H9 (cell line): ENCODE data around the gene AKR1D1. TPM values are rescaled to one million over a fixed set of nuclear protein-coding genes. Genes with fewer than 3 reads are reported as not detected.

ENCODE experiments used
- DNase-seq: peaks from one replicate; pipeline ENCODE4 v3.0.0-alpha.2; 2017
- H2AFZ ChIP-seq: one replicate; pipeline ENCODE4 v1.6.1; 2013; ENCODE audit warnings: mild to moderate bottlenecking, low read length, control low read depth, moderate library complexity
- H2AK5ac ChIP-seq: 2 replicates; pipeline ENCODE4 v1.6.1; 2013; ENCODE audit warnings: low read length, control low read depth, mixed read lengths; ENCODE audit not compliant: insufficient read length
- H2BK120ac ChIP-seq: one replicate; pipeline ENCODE4 v1.6.1; 2013; ENCODE audit warnings: low read depth, mild to moderate bottlenecking, low read length, control low read depth, inconsistent platforms; ENCODE audit not compliant: poor library complexity, severe bottlenecking
- H2BK12ac ChIP-seq: 2 replicates; pipeline ENCODE4 v1.6.1; 2013; ENCODE audit warnings: low read length, control low read depth, mixed read lengths, low read depth; ENCODE audit not compliant: insufficient read length
- H2BK15ac ChIP-seq: 2 replicates; pipeline ENCODE4 v1.6.1; 2013; ENCODE audit warnings: low read depth, low read length, control low read depth
- H2BK20ac ChIP-seq: one replicate; pipeline ENCODE4 v1.6.1; 2013; ENCODE audit warnings: low read depth, mild to moderate bottlenecking, low read length, control low read depth, inconsistent platforms; ENCODE audit not compliant: poor library complexity, severe bottlenecking
- H2BK5ac ChIP-seq: 2 replicates; pipeline ENCODE4 v1.6.1; 2013; ENCODE audit warnings: low read length, control low read depth, mixed read lengths; ENCODE audit not compliant: insufficient read length
- H3K14ac ChIP-seq: 2 replicates; pipeline ENCODE4 v1.6.1; 2013; ENCODE audit warnings: low read length, control low read depth; ENCODE audit not compliant: insufficient read depth
- H3K18ac ChIP-seq: 2 replicates; pipeline ENCODE4 v1.6.1; 2013; ENCODE audit warnings: low read depth, mild to moderate bottlenecking, mixed read lengths, low read length, control low read depth; ENCODE audit not compliant: insufficient read length
- H3K23ac ChIP-seq: 2 replicates; pipeline ENCODE4 v1.6.1; 2013; ENCODE audit warnings: low read length, control low read depth, mixed read lengths, low read depth; ENCODE audit not compliant: insufficient read length
- H3K23me2 ChIP-seq: 2 replicates; pipeline ENCODE4 v1.6.1; 2013; ENCODE audit warnings: low read depth, mild to moderate bottlenecking, mixed read lengths, low read length, control low read depth; ENCODE audit not compliant: insufficient read length, poor library complexity, severe bottlenecking
- H3K27ac ChIP-seq: 2 replicates; pipeline ENCODE4 v1.5.1; 2013; ENCODE audit warnings: low read length, control low read depth, mixed read lengths, low read depth; ENCODE audit not compliant: insufficient read length
- H3K27me3 ChIP-seq: 2 replicates; pipeline ENCODE4 v1.6.1; 2013; ENCODE audit warnings: low read length, control low read depth, inconsistent platforms; ENCODE audit not compliant: insufficient read depth
- H3K4ac ChIP-seq: 2 replicates; pipeline ENCODE4 v1.6.1; 2013; ENCODE audit warnings: low read depth, mild to moderate bottlenecking, control low read depth, inconsistent platforms, low read length, moderate library complexity
- H3K4me1 ChIP-seq: 2 replicates; pipeline ENCODE4 v1.6.1; 2013; ENCODE audit warnings: low read length, control low read depth, inconsistent platforms; ENCODE audit not compliant: insufficient read depth
- H3K4me2 ChIP-seq: 2 replicates; pipeline ENCODE4 v1.6.1; 2013; ENCODE audit warnings: low read length, control low read depth, mixed read lengths; ENCODE audit not compliant: insufficient read length, insufficient read depth
- H3K56ac ChIP-seq: 2 replicates; pipeline ENCODE4 v1.6.1; 2013; ENCODE audit warnings: low read depth, mild to moderate bottlenecking, mixed read lengths, low read length, control low read depth; ENCODE audit not compliant: insufficient read length
- H3K79me1 ChIP-seq: 2 replicates; pipeline ENCODE4 v1.6.1; 2013; ENCODE audit warnings: low read depth, mild to moderate bottlenecking, moderate library complexity, low read length, control low read depth, inconsistent platforms; ENCODE audit not compliant: insufficient read depth, poor library complexity, severe bottlenecking
- H3K79me2 ChIP-seq: 2 replicates; pipeline ENCODE4 v1.6.1; 2013; ENCODE audit warnings: low read length, control low read depth, inconsistent platforms; ENCODE audit not compliant: insufficient read depth
- H3K9ac ChIP-seq: 2 replicates; pipeline ENCODE4 v1.6.1; 2013; ENCODE audit warnings: low read length, control low read depth, mixed read lengths; ENCODE audit not compliant: insufficient read length; ENCODE audit errors: extremely low read depth
- H3K9me3 ChIP-seq: one replicate; pipeline ENCODE4 v1.6.1; 2013; ENCODE audit warnings: low read depth, low read length, inconsistent platforms; ENCODE audit not compliant: control insufficient read depth
- H3T11ph ChIP-seq: one replicate; pipeline ENCODE4 v1.6.1; 2013; ENCODE audit warnings: mild to moderate bottlenecking, low read length, control low read depth, inconsistent platforms
- H4K20me1 ChIP-seq: one replicate; pipeline ENCODE4 v1.6.1; 2013; ENCODE audit not compliant: control insufficient read depth, insufficient read length, insufficient read depth
- H4K5ac ChIP-seq: 2 replicates; pipeline ENCODE4 v1.6.1; 2013; ENCODE audit warnings: low read depth, mild to moderate bottlenecking, mixed read lengths, low read length, control low read depth; ENCODE audit not compliant: insufficient read length
- H4K8ac ChIP-seq: replicated peaks from 2 replicates; pipeline ENCODE4 v1.6.1; 2013; ENCODE audit warnings: low read length, control low read depth, mixed read lengths, low read depth; ENCODE audit not compliant: insufficient read length
- H4K91ac ChIP-seq: 2 replicates; pipeline ENCODE4 v1.6.1; 2013; ENCODE audit warnings: low read depth, mild to moderate bottlenecking, moderate library complexity, mixed read lengths, low read length, control low read depth; ENCODE audit not compliant: insufficient read length
- H3K27ac Mint-ChIP-seq, 3 experiments: 2 replicates in 2 of 3; 3 replicates in 1 of 3; pipeline ENCODE4 v1.8.0; 2020 to 2021; ENCODE audit warnings: mixed read lengths in 3 of 3, mild to moderate bottlenecking in 1 of 3, moderate library complexity in 1 of 3
- H3K27me3 Mint-ChIP-seq: 2 replicates; pipeline ENCODE4 v1.8.0; 2021; ENCODE audit warnings: low read depth, mild to moderate bottlenecking, moderate library complexity, mixed read lengths
- H3K36me3 Mint-ChIP-seq, 3 experiments: 2 replicates in 2 of 3; 3 replicates in 1 of 3; pipeline ENCODE4 v1.8.0; 2020 to 2021; ENCODE audit warnings: low read depth in 3 of 3, mixed read lengths in 3 of 3; ENCODE audit not compliant: insufficient read depth in 1 of 3
- H3K4me1 Mint-ChIP-seq, 2 experiments: 2 replicates each; pipeline ENCODE4 v1.8.0; 2020; ENCODE audit warnings: mixed read lengths in 2 of 2
- H3K4me3 Mint-ChIP-seq, 2 experiments: 2 replicates in 1 of 2; 3 replicates in 1 of 2; pipeline ENCODE4 v1.8.0; 2020 to 2021; ENCODE audit warnings: mild to moderate bottlenecking in 2 of 2, mixed read lengths in 2 of 2, moderate library complexity in 1 of 2
- H3K9me3 Mint-ChIP-seq, 2 experiments: 2 replicates in 1 of 2; 3 replicates in 1 of 2; pipeline ENCODE4 v1.8.0; 2020; ENCODE audit warnings: mild to moderate bottlenecking in 2 of 2, mixed read lengths in 2 of 2, moderate library complexity in 1 of 2
- CTCF ChIP-seq: fragments of 200-600 bp; sonication (generic); conservative IDR thresholded peaks from 3 replicates; pipeline ENCODE4 v1.8.0; 2021; ENCODE audit warnings: antibody characterized with exemption, mild to moderate bottlenecking
- WGBS: extraction: QIAGEN DNeasy Blood & Tissue Kit; methylation state at CpG from one replicate; pipeline ENCODE4 v1.1.7; 2013; ENCODE audit warnings: missing lambda C conversion rate, low lambda C conversion rate, mixed read lengths; ENCODE audit not compliant: insufficient read length; ENCODE audit errors: extremely low coverage; 5-methylcytosine and 5-hydroxymethylcytosine counted together
- total RNA-seq: library from RNA; stranded (reverse); gene quantifications from 2 replicates; pipeline ENCODE4 v1.2.1, GENCODE V29; 2021

Gene AKR1D1
- total RNA-seq, 1 experiment from 2014 or later, result 0.31 TPM

- Histone ChIP-seq H3K14ac (no peak overlapping the region), H3T11ph (no peak overlapping the region), H4K91ac (no peak overlapping the region), H2BK15ac (no peak overlapping the region), H3K79me1 (no peaks in the 10 kb centered on the region), H2BK12ac (no peak overlapping the region), H4K20me1 (no peaks in the 10 kb centered on the region), H3K9ac (no peak overlapping the region), H2BK120ac (no peak overlapping the region), H3K27ac (no peak overlapping the region), H2AFZ (no peak overlapping the region), H3K79me2 (no peaks in the 10 kb centered on the region), H3K9me3 (no peaks in the 10 kb centered on the region), H3K18ac (no peak overlapping the region), H3K23ac (no peak overlapping the region), H4K5ac (no peak overlapping the region), H3K4ac (no peak overlapping the region), H4K8ac (no peak overlapping the region), H2BK20ac (no peak overlapping the region), H3K56ac (no peak overlapping the region), H3K4me2 (no peak overlapping the region), H3K4me1 (no peaks in the 10 kb centered on the region), H2BK5ac (no peak overlapping the region), H3K23me2 (no peaks in the 10 kb centered on the region), H2AK5ac (no peak overlapping the region), H3K27me3 (no peaks in the 10 kb centered on the region)
- TF ChIP-seq CTCF, result no peak
- Mint-ChIP-seq H3K27ac (no peak overlapping the region), H3K4me3 (no peak overlapping the region), H3K9me3 (no peaks in the 10 kb centered on the region; a peak in 1 of 5 replicates), H3K4me1 (peaks cover 7 to 13% of the 10 kb centered on the region in 2 experiments), H3K36me3 (no peaks in the 10 kb centered on the region), H3K27me3 (no peaks in the 10 kb centered on the region)
- no peak for DNase-seq
- WGBS, result no CpG with 5 or more reads among the region's 1 CpG
Observed at GRCh38 chr7:138065827-138066226, 10.4 kb upstream of the AKR1D1 start.
